ENCODE data around the gene TLE4. TPM values are rescaled to one million over a fixed set of nuclear protein-coding genes. Genes with fewer than 3 reads are reported as not detected.
"Not testable (repeated sequence)": the region's sequence is repeated elsewhere in the genome, so short reads cannot be mapped to it uniquely, and the experiment has no call there.

The TLE4 gene
- total RNA-seq, 2 experiments from 2014 or later: 11.2 to 13.1 TPM

DNA sequence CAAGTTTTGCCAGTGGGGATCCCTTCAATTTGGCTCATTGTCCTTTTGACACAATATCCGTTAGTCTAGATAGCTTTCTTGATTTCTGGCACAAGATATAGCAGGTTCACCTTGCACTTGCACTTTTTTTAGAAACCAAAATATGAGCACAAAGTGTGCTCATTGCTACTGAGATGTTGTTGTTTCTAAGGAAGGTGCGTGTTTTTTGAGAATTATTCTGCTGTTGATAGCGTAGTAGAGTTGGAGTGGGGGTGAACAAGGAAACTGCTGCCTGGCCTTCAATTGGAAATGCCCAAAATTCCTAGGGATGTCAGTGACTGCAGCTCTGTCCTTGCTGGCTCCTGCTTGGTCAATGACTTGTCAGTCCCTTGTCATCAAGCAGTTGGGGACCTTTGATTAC, 73.3 kb downstream of the TLE4 start:
- H3K27me3 Mint-ChIP-seq (ENCODE audit: low read depth): no peaks in the 10 kb centered on the region
- no peak for DNase-seq
- CTCF ChIA-PET: interaction anchor here (0.7 kb wide), 1 partner anchor 98 kb away, joined by 3 read pairs; no protein-coding TSS in a partner anchor
- no peak overlapping the region for H3K27ac Mint-ChIP-seq
- H3K36me3 Mint-ChIP-seq (ENCODE audit: low read depth): peaks cover 24% of the 10 kb centered on the region
- intact Hi-C loops (cut with micrococcal nuclease): no loop called here
- H3K4me3 Mint-ChIP-seq: no peak overlapping the region
- peaks cover 24% of the 10 kb centered on the region for H3K9me3 Mint-ChIP-seq
- peaks cover 15% of the 10 kb centered on the region for H3K4me1 Mint-ChIP-seq (ENCODE audit: low read depth)

DNA sequence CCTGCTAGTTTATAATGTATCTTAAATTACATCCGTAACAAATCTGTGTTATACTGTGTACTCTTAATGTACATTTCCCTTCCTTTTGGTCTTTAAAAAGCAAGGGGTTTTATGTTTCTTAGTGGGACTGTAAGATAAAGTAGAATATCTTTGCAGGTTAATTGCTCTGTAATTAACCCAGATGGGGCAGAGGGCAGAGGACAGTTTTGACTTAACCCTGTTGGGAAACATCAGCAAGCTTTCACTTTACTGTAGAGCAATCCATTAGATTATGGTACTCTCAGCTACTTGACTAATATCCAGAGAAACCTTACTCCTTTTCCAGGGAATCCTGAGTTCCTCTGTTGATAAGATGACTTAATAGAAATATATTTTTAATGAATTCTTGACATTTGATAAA, 74.3 kb downstream of the TLE4 start:
- Mint-ChIP-seq H3K4me3 (no peak overlapping the region), H3K4me1 (ENCODE audit: low read depth) (peaks cover 7% of the 10 kb centered on the region), H3K27me3 (ENCODE audit: low read depth) (no peaks in the 10 kb centered on the region), H3K36me3 (ENCODE audit: low read depth) (peaks cover 24% of the 10 kb centered on the region), H3K27ac (no peak overlapping the region), H3K9me3 (peaks cover 24% of the 10 kb centered on the region)
- CTCF ChIA-PET: no interaction called here
- DNase-seq: no peak
- intact Hi-C loops (cut with micrococcal nuclease): no loop called here

DNA sequence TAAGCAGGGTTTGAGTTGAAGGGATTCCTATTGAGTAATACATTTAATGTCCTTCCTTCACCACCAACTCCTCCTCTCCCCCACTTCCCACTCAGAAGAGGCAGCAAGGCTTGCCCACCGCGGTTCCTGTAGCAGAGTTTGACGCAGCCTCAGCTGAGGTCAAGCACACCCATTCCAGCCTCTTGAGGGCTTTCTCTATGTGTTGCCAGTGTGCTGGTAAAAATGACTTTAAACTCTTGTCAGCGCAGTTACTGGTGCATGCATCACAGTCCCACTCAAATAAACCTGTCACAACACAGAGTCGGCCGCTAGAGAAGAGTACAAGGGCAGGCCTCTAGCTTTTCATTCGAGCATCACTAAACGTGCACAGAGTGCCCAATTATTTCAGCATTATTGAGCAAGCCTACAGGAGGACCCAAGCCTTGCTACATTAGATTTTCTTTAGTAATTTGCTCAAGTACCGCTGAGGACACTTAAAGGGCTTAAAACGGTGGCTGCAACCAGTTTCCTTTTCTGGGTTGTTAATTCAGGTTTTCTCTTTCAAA, 79.6 kb downstream of the TLE4 start:
- intact Hi-C loops (cut with micrococcal nuclease): no loop called here
- peaks cover 9% of the 10 kb centered on the region for H3K36me3 Mint-ChIP-seq (ENCODE audit: low read depth)
- no peaks in the 10 kb centered on the region for H3K27me3 Mint-ChIP-seq (ENCODE audit: low read depth)
- CTCF ChIA-PET: no interaction called here
- H3K27ac Mint-ChIP-seq: no peak overlapping the region
- no peaks in the 10 kb centered on the region for H3K9me3 Mint-ChIP-seq
- DNase-seq: no peak
- no peaks in the 10 kb centered on the region for H3K4me1 Mint-ChIP-seq (ENCODE audit: low read depth)
- no peak overlapping the region for H3K4me3 Mint-ChIP-seq

DNA sequence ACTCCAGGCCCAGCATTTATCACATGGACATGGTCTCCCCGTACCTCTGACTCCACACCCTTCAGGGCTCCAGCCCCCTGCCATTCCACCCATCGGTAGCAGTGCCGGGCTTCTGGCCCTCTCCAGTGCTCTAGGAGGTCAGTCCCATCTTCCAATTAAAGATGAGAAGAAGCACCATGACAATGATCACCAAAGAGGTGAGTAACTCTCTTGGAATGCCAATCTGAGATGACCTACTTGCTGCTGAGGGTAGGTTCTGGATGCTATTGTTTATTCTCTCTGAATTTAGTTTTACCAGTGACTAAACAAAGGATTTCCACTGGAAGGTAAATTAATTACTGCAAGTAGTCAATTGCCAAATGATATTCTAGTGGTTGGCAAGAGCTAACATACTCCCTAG, 80.8 kb downstream of the TLE4 start:
- no peak overlapping the region for H3K27ac Mint-ChIP-seq
- no peaks in the 10 kb centered on the region for H3K4me1 Mint-ChIP-seq (ENCODE audit: low read depth)
- CTCF ChIA-PET: no interaction called here
- intact Hi-C loops (cut with micrococcal nuclease): no loop called here
- peaks cover 14% of the 10 kb centered on the region for H3K36me3 Mint-ChIP-seq (ENCODE audit: low read depth)
- H3K4me3 Mint-ChIP-seq: no peak overlapping the region
- no peak for DNase-seq
- H3K9me3 Mint-ChIP-seq: no peaks in the 10 kb centered on the region
- no peaks in the 10 kb centered on the region for H3K27me3 Mint-ChIP-seq (ENCODE audit: low read depth)

DNA sequence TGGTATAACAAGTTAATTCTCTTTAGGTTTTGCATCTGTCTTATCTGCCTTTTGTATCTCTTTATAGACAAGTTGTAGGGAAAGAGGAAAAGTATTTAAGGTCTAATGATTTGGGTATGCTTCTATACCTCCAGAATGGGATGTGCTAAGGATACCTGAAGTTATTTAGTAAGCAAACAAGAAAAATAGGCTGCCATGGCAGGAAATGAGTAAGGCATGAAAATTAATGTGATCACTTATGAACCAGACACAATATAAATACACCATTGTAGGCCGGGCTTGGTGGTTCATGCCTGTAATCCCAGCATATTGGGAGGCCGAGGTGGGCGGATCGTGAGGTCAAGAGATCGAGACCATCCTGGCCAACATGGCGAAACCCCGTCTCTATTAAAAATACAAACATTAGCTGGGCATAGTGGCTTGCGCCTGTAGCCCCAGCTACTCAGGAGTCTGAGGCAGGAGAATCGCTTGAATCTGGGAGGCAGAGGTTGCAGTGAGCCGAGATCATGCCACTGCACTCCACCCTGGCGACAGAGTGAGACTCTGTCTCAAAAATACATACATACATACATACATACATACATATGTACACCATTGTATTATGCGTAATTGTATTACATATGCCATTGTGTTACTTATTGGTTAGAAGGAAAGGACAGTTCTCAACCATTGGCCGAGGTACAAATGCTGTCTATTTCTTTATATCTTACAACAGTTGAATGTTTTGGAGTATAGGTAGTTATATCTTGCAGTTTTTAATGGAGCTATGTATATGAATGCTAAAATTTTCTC, 83.0 kb downstream of the TLE4 start:
- CTCF ChIA-PET; H3K4me3 Mint-ChIP-seq; H3K27me3 Mint-ChIP-seq (ENCODE audit: low read depth); H3K4me1 Mint-ChIP-seq (ENCODE audit: low read depth); DNase-seq; intact Hi-C loops (cut with micrococcal nuclease); H3K9me3 Mint-ChIP-seq; H3K27ac Mint-ChIP-seq: not testable (repeated sequence)
- H3K36me3 Mint-ChIP-seq (ENCODE audit: low read depth): peaks cover 14% of the 10 kb centered on the region

DNA sequence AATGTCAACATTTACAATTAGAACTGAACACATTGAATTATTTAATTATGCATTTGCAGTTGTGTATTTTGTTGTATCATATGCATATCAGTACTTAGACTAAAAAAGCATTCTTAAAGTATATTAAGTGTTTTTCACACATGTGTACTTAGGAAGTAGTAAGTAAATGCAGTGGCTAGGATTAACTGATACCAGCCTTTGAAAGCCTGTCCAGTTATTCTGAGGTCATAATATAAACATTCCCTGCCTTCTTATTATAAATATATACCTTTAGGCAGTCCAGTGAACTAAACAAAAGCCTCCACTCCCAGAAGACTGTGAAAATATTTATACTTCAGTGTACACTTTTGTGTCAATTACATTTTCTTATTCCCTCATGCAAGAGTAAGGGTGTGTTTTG, 83.8 kb downstream of the TLE4 start:
- intact Hi-C loops (cut with micrococcal nuclease): no loop called here
- CTCF ChIA-PET: no interaction called here
- DNase-seq: no peak
- no peak overlapping the region for H3K27ac Mint-ChIP-seq
- H3K4me3 Mint-ChIP-seq: no peak overlapping the region
- H3K4me1 Mint-ChIP-seq (ENCODE audit: low read depth): peaks cover 9% of the 10 kb centered on the region
- H3K27me3 Mint-ChIP-seq (ENCODE audit: low read depth): no peaks in the 10 kb centered on the region
- H3K36me3 Mint-ChIP-seq (ENCODE audit: low read depth): peaks cover 14% of the 10 kb centered on the region
- no peaks in the 10 kb centered on the region for H3K9me3 Mint-ChIP-seq

GRCh38 chr9:79656169-79656568, 84.4 kb downstream of the TLE4 start:
- Mint-ChIP-seq H3K4me3 (no peak overlapping the region), H3K36me3 (ENCODE audit: low read depth) (peaks cover 14% of the 10 kb centered on the region), H3K4me1 (ENCODE audit: low read depth) (peaks cover 10% of the 10 kb centered on the region), H3K27ac (no peak overlapping the region), H3K27me3 (ENCODE audit: low read depth) (no peaks in the 10 kb centered on the region), H3K9me3 (no peaks in the 10 kb centered on the region)
- intact Hi-C loops (cut with micrococcal nuclease): no loop called here
- DNase-seq: no peak
- CTCF ChIA-PET: no interaction called here

GRCh38 chr9:79657891-79658290, 86.1 kb downstream of the TLE4 start:
- H3K9me3 Mint-ChIP-seq: no peaks in the 10 kb centered on the region
- CTCF ChIA-PET: no interaction called here
- no peak overlapping the region for H3K27ac Mint-ChIP-seq
- no peaks in the 10 kb centered on the region for H3K27me3 Mint-ChIP-seq (ENCODE audit: low read depth)
- H3K4me1 Mint-ChIP-seq (ENCODE audit: low read depth): peaks cover 23% of the 10 kb centered on the region
- H3K36me3 Mint-ChIP-seq (ENCODE audit: low read depth): peaks cover 12% of the 10 kb centered on the region
- H3K4me3 Mint-ChIP-seq: no peak overlapping the region
- no peak for DNase-seq
- intact Hi-C loops (cut with micrococcal nuclease): no loop called here

- H3K4me1 Mint-ChIP-seq (ENCODE audit: low read depth): peaks cover 23% of the 10 kb centered on the region
- intact Hi-C loops (cut with micrococcal nuclease): no loop called here
- peak; percentile 16 for DNase-seq
- H3K27me3 Mint-ChIP-seq (ENCODE audit: low read depth): no peaks in the 10 kb centered on the region
- H3K9me3 Mint-ChIP-seq: no peaks in the 10 kb centered on the region
- peaks cover 12% of the 10 kb centered on the region for H3K36me3 Mint-ChIP-seq (ENCODE audit: low read depth)
- H3K4me3 Mint-ChIP-seq: no peak overlapping the region
- CTCF ChIA-PET: interaction anchor here (0.6 kb wide), 1 partner anchor 12 kb away, joined by 3 read pairs; no protein-coding TSS in a partner anchor
- H3K27ac Mint-ChIP-seq: no peak overlapping the region
Observed at GRCh38 chr9:79658926-79659325, 87.2 kb downstream of the TLE4 start.

DNA sequence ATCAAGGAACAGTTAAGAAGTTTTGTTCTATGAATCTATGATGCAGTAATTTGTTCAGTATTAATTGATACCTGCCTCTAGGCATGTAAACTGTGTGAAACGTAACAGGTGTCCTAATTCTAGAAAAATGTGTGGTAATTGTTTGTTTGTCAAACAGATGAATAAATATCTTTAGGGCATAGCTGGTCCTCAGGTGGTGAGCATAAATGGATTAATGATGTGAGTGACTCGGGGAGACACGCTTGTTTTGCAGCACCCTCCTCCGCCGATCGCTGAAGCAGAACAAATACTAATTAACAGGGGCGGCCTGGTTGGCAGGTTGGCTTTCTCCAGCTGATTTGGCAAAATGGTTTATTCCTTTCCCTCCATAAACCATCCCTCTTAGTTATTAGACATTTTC, 88.8 kb downstream of the TLE4 start:
- Mint-ChIP-seq H3K36me3 (ENCODE audit: low read depth) (peaks cover 11% of the 10 kb centered on the region), H3K27ac (no peak overlapping the region), H3K27me3 (ENCODE audit: low read depth) (no peaks in the 10 kb centered on the region), H3K9me3 (no peaks in the 10 kb centered on the region), H3K4me3 (no peak overlapping the region), H3K4me1 (ENCODE audit: low read depth) (peaks cover 23% of the 10 kb centered on the region)
- DNase-seq: no peak
- CTCF ChIA-PET: no interaction called here
- intact Hi-C loops (cut with micrococcal nuclease): no loop called here

DNA sequence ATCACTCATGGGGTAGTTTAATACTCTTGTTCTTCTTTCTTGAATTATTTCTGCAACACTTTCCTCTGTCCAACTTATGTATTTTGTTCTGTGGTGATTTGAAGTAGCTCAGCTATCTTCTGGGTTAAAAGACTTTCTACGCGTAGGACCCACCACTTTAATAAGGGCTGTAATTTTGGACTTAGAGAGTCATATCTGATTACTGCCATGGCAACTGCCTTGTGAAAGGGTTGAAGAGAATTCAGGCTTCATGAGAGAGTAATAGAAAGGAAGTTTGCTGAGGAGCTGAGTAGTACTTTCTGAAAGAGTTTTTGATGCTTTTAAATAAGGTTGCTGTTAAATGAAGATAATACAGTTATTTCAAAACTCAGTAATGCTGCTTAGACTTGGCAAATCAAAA, 89.5 kb downstream of the TLE4 start:
- intact Hi-C loops (cut with micrococcal nuclease): no loop called here
- Mint-ChIP-seq H3K27me3 (ENCODE audit: low read depth) (no peaks in the 10 kb centered on the region), H3K4me3 (no peak overlapping the region), H3K27ac (no peak overlapping the region), H3K36me3 (ENCODE audit: low read depth) (peaks cover 6% of the 10 kb centered on the region), H3K4me1 (ENCODE audit: low read depth) (peaks cover 25% of the 10 kb centered on the region), H3K9me3 (no peaks in the 10 kb centered on the region)
- CTCF ChIA-PET: no interaction called here
- DNase-seq: no peak

GRCh38 chr9:79661886-79662536, 90.2 kb downstream of the TLE4 start:
- peaks cover 3% of the 10 kb centered on the region for H3K36me3 Mint-ChIP-seq (ENCODE audit: low read depth)

GRCh38 chr9:79662537-79662956, 90.8 kb downstream of the TLE4 start:
- H3K27ac Mint-ChIP-seq: no peak overlapping the region
- DNase-seq: no peak
- H3K9me3 Mint-ChIP-seq: no peaks in the 10 kb centered on the region
- H3K4me3 Mint-ChIP-seq: no peak overlapping the region
- CTCF ChIA-PET: no interaction called here
- H3K4me1 Mint-ChIP-seq (ENCODE audit: low read depth): peaks cover 25% of the 10 kb centered on the region
- intact Hi-C loops (cut with micrococcal nuclease): no loop called here
- peaks cover 1% of the 10 kb centered on the region for H3K36me3 Mint-ChIP-seq (ENCODE audit: low read depth)
- no peaks in the 10 kb centered on the region for H3K27me3 Mint-ChIP-seq (ENCODE audit: low read depth)

More at GRCh38 chr9:79661886-79662536, 90.2 kb downstream of the TLE4 start:
- DNase-seq: no peak
- Mint-ChIP-seq H3K4me1 (ENCODE audit: low read depth) (peaks cover 25% of the 10 kb centered on the region), H3K4me3 (no peak overlapping the region), H3K9me3 (no peaks in the 10 kb centered on the region), H3K27me3 (ENCODE audit: low read depth) (no peaks in the 10 kb centered on the region), H3K27ac (no peak overlapping the region)
- intact Hi-C loops (cut with micrococcal nuclease): no loop called here
- CTCF ChIA-PET: no interaction called here
